Stimulated activated CD8-positive, alpha-beta memory T cell treated with anti-CD3 and anti-CD28 coated beads, Interleukin-7, amount 100 ng/mL, for 1 hour (primary cell): Measurements from ENCODE around the gene MAGI2.

Experiments
- DNase-seq, 2 donors: peaks; one replicate each; pipeline ENCODE4 v3.0.0-alpha.2; 2020; ENCODE audit warnings: low read depth in 2 of 2

The MAGI2 gene

GRCh38 chr7:79376299-79377025 is 77.0 kb downstream of the MAGI2 start:
- no peak for DNase-seq

- no peak for DNase-seq
These were observed 92.3 kb downstream of the MAGI2 start for GRCh38 chr7:79361214-79361613.

- DNase-seq = no peak
These were observed 93.6 kb downstream of the MAGI2 start for GRCh38 chr7:79359827-79360226.

GRCh38 chr7:79357101-79357500 is 96.4 kb downstream of the MAGI2 start:
- no peak for DNase-seq

GRCh38 chr7:79353720-79354468 is 99.6 kb downstream of the MAGI2 start:
- DNase-seq = no peak

- no peak for DNase-seq
These were observed 101.1 kb downstream of the MAGI2 start for GRCh38 chr7:79352323-79352722.

GRCh38 chr7:79347351-79347750 is 106.1 kb downstream of the MAGI2 start:
- DNase-seq = no peak

- no peak for DNase-seq
These were observed 111.6 kb downstream of the MAGI2 start for GRCh38 chr7:79341902-79342301.

GRCh38 chr7:79340212-79340611 is 113.3 kb downstream of the MAGI2 start:
- DNase-seq = no peak

GRCh38 chr7:79339208-79339925 is 114.1 kb downstream of the MAGI2 start:
- no peak for DNase-seq

GRCh38 chr7:79337717-79338116 is 115.8 kb downstream of the MAGI2 start:
- DNase-seq = no peak

- DNase-seq = no peak
These were observed 118.6 kb downstream of the MAGI2 start for GRCh38 chr7:79334841-79335240.

- no peak for DNase-seq
These were observed 119.1 kb downstream of the MAGI2 start for GRCh38 chr7:79334334-79334733.

GRCh38 chr7:79332091-79332490 is 121.4 kb downstream of the MAGI2 start:
- DNase-seq = no peak

GRCh38 chr7:79329464-79329863 is 124.0 kb downstream of the MAGI2 start:
- DNase-seq = no peak

- no peak for DNase-seq
These were observed 132.6 kb downstream of the MAGI2 start for GRCh38 chr7:79320741-79321473.

GRCh38 chr7:79319369-79319768 is 134.1 kb downstream of the MAGI2 start:
- no peak for DNase-seq

GRCh38 chr7:79317728-79318127 is 135.7 kb downstream of the MAGI2 start:
- no peak for DNase-seq

- no peak for DNase-seq
These were observed 141.4 kb downstream of the MAGI2 start for GRCh38 chr7:79312022-79312421.

- no peak for DNase-seq
These were observed 145.3 kb downstream of the MAGI2 start for GRCh38 chr7:79308192-79308591.

- no peak for DNase-seq
These were observed 146.1 kb downstream of the MAGI2 start for GRCh38 chr7:79307376-79307775.

- DNase-seq = no peak
These were observed 148.8 kb downstream of the MAGI2 start for GRCh38 chr7:79304711-79305110.
